Measurements from ENCODE around the gene TWF2.
"Not testable (repeated sequence)": the region's sequence is repeated elsewhere in the genome, so short reads cannot be mapped to it uniquely, and the experiment has no call there.

TWF2 gene

DNA sequence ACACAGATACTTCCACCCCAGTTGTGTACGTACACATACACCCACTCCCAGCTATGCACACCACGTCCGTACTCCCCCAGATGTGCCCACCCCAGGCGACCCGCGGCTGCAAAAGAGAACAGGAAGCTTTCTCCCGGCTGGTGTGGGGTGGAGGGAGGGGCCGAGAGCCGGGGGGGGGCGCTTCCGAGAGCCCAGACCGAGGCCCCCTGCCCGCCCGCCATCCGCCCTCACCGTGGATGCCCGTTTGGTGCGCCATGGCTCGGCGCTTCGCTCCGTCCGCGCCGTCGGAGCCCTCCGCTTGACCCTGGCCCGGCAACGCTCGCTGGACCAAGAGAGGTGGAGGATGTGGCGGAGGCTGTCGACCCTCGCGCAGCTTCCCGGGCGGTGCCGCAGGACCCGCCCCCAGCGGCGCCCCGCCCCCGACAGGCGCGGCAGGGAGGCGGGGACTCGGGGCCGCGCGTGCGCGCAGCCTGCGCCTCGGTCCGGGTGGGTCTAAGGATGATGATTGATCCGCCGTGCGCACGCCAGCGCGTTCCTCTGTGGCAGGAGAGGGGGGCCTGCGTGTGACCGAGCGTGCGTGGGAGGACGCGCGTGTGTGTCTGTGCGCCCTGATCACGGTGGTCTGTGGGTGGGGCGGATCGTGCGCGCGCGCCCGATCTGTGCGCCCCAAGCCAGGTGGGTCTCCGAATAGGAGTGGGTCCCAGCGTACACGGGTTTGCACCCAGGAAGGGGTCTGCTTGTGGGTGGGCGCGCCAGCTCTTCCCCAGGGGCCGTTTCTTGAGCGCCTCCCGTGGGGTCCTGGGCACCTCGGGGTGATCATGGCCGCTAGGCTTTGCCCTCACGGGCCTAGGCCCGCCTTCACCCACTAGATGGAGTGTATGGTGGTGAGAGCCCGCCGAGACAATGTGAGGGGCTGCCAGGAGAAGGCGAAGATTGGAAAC, at the start of gene TWF2:
TSS of gene TWF2 (minus strand) at position 398 of the 941 bp plus-strand sequence. CDS start at position 256, 142 bp downstream.
- DNase-seq: peak; percentile 79

DNA sequence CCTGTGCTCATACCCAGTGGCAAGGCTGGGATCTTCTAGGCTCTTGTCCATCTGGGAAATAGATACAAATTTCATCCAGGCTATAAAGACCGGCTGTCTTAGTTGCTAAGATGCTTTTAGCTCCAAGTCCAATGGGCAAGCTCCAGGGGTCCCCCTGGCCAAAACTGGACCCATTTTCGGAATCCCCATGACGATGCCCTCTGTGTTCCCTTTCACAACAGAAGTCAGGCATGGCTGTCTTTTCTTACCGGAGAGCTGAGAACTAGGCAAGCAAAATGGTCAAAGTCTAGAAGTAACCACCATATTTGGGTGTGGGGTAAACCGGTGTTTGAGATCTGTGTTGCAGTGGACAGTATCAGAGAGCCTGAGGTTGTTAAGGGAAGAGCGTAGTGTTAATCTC, 49.7 kb upstream of the TWF2 start:
- DNase-seq: no peak

DNA sequence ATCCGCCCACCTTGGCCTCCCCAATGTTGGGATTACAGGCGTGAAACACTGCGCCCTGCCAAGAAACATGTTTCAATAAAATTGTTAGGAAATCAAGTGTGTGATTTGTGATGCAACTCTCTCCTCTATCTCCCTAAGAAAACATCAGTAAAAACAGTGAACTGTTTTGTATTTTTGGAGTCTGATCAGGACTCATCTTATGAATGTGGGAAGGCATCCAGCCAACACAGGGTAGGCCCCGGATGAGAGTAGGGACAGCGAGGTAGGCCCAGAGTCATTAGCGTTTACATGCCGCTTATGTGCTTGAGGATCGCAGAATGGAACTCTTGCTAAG, 47.8 kb upstream of the TWF2 start:
- DNase-seq: no peak

DNA sequence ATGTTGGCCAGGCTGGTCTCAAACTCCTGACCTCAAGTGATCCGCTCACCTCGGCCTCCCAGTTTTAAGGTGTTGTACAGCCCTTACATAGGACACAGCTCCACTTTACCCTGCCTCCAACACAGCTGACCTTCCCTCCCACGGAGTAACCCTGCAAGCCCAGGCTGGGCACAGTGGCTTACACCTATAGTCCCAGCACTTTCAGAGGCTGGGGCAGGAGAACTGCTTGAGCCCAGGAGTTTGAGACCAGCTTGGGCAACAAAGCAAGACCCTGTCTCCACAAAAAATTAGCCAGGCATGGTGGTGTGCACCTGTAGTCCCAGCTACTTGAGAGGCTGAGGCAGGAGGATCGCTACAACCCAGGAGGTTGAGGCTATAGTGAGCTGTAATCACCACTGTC, 45.1 kb upstream of the TWF2 start:
- DNase-seq: not testable (repeated sequence)

DNA sequence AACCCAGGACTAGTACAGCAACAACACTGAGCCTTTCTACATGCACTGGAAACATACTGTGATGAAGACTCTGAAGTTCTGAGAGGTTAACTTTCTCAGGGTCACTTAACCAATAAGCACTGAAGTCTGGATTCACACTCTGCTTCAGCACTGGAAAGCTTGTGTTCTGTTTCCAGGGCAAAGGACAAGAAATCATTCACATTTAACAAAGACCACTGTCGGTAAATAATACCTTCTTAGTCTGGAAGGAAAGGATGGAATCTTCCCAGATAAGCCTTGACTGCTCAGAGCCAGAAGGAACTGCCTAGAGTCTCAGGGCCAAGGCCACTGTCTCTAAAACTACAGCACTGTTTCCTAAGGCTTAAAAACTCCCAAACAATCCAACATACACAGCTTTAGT, 44.3 kb upstream of the TWF2 start:
- no peak for DNase-seq

DNA sequence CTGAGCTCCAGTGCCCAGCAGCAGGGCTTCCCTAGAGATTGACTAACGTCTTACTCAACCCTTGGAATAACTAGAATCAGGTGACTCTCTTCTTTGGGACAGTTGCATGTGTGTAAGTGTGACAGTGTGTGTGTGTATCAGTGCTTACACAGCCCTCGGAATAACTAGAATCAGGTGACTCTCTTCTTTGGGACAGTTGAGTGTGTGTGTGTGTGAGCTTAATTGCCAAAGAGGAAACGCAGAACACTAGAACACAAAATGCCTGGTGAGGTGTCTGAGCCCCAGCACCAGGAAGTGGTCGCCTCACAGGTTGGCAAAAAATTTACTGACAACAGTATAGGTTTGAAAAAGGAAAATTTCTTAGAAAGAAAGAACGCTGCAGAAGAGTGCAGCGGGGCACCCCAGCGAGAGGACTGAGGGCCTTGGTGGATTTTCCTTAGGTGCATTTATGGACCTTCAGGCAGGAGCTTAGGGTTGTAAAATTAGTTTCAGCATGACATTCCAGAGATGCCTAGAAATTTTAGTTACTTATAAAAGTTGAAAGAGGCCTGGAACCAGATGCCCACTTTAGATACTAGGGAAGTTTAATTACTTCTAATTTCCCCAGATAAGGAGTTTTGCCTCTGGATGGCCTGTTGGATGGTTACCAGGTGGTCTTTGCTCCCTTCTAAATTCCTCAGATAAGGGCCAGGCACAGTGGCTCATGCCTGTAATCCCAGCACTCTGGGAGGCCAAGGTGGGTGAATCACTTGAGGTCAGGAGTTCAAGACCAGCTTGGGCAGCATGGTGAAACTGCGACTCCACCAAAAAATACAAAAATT, 43.2 kb upstream of the TWF2 start:
- DNase-seq: peak; percentile 32

DNA sequence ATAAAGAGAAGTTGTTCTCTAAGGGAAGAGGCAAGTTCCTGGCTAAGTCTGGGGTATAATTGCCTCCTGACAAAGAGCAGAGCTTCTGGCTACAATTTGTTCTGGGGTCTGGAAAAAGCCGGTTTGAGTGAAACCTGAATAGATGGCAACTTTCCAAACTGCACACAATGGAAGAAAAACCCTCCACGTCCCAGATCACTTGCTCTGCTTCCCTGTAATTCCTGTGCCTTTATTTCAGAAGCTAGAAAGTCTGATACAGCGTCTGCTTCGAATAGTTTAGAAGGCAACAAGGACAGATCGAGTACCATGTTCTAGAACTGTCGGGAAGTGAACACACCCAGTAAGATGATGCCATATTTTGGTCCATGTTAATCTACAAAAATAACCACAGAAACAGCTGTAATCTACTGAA, 41.1 kb upstream of the TWF2 start:
- DNase-seq: no peak

GRCh38 chr3:52279596-52279995, 40.6 kb upstream of the TWF2 start:
- DNase-seq: no peak

GRCh38 chr3:52278510-52279069, 39.6 kb upstream of the TWF2 start, which contains the start of gene WDR82:
Gene WDR82 (minus strand): TSS chr3:52278649. CDS start chr3:52278361, 288 bp downstream.
- peak; percentile 98 for DNase-seq

- DNase-seq: peak; percentile 56
Observed at GRCh38 chr3:52277972-52278509, 39.1 kb upstream of the TWF2 start.

- DNase-seq: peak; percentile 63
Observed at GRCh38 chr3:52277071-52277964, 38.4 kb upstream of the TWF2 start.

GRCh38 chr3:52274781-52275180, 35.8 kb upstream of the TWF2 start:
- not testable (repeated sequence) for DNase-seq

GRCh38 chr3:52272831-52273230, 33.9 kb upstream of the TWF2 start:
- DNase-seq: no peak

DNA sequence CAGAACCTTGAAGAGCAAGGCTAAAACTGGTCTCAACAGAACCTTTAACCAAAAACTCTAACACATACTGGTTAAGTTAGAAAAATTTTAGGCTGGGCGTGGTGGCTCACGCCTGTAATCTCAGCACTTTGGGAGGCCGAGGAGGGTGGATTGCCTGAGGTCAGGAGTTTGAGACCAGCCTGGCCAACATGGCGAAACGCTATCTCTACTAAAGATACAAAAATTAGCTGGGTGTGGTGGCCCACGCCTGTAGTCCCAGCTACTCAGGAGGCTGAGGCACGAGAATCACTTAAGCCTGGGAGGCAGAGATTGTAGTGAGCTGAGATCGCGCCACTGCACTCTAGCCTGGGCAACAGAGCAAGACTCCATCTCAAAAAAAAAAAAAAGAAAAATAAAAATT, 33.2 kb upstream of the TWF2 start:
- not testable (repeated sequence) for DNase-seq

DNA sequence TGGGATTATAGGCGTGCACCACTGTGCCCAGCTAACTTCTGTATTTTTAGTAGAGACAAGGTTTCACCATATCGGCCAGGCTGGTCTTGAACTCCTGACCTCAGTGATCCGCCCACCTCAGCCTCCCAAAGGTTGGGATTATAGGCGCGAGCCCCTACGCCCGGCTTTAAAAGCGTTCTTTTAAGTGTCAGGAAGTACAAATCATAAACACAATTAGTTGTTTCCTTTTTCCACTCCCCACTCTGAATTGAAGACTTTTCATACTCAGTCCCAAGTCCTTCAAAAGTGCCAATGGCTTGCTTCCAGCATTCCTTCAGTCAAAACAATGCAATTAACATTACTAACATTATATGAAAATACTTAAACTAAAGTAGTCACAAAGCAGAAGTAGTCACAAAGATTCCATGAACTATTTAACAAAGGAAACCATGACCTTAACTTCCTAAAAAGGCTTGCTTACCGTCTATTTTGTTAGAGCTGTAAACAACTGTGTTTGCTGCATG, 31.3 kb upstream of the TWF2 start:
- DNase-seq: no peak

- DNase-seq: no peak
Observed at GRCh38 chr3:52269776-52270175, 30.8 kb upstream of the TWF2 start.

DNA sequence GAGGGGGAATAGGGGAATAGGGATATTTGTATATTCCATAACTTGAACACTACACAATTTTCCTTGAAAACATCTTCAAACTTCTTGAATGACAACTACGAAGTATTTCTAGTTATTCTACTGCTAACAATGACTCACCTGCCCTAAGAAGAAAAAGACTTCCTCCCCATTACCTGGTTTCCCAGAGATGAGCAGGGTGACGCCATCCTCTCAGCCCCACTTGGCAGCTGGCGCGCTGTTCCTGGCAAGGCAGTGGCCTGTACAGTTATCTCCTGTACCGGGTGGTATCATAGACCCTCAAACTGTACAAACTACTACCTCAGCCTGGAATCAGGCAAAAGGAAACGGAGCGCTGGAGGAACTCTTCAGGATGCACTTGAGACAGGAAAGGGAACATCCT, 29.1 kb upstream of the TWF2 start:
- peak; percentile 55 for DNase-seq

DNA sequence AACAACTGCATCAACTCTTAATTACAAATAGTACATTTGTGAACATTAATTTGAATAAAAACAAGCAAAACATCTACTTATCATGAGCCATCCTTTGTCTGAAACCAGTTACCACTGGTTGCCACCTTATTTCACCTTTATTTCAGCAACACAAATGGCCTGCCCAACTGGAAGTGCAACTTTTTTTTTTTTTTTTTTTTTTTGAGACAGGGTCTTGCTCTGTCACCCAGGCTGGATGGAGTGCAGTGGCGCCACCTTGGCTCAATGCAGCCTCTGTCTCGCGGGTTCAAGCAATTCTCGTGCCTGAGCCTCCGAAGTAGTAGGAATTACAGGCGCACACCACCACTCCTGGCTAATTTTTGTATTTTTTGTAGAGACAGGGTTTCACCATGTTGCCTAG, 26.4 kb upstream of the TWF2 start:
- no peak for DNase-seq

DNA sequence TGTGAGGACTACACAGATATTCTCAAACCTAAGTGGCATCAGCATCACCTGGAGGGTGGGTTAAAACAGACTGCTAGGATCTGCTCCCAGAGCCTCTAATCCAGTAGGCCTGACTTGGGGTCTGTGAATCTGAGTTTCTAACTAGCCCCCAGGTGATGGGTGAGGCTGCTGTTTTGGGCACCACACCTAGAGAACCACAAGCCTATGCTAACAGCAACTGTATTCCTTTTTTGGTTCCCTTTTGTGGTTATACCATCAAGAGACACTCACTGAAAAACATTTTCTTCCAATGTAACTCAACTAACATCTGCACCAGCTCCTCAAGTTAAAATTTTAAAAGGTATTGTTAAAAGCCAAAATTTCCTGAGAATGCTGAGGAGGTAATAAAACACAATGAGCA, 23.5 kb upstream of the TWF2 start:
- no peak for DNase-seq

- no peak for DNase-seq
Observed at GRCh38 chr3:52259448-52259847, 20.5 kb upstream of the TWF2 start.

DNA sequence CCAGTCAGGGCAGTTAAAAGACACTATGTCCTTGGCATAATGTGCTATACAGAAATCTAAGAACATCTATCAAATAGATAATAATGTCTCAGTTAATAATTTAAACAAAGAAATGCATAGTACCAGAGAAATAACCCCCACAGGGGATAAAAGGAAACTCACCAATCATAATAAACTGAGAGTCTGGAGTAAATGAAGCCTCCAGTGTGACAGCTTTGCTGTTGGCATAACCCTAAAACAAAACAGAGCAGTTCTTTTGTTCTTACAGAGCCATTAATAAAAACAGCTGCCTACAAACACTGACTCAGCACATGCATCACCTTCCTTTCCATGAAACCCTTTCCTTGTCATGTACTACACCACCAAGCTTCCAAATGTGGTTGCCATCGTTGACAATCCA, 20.1 kb upstream of the TWF2 start:
- no peak for DNase-seq

DNA sequence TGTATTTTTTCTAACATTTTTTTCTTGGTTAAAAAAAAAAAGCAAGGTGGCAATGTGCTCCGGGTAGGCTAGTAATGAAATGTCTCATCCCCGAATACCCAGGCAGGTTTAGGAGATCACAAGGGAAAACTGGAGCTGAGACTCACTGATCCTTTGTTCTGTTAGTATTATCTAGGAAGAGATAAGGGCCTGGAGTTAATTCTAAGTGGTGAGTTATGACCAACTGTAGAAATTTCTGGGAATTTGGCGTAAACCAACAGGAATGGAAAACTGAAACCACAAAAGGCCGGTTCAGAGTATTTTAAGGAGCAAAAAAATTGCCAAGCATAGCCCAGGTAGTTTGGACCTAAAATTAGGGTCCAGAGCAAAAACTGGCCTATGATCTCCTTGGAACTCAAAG, 19.0 kb upstream of the TWF2 start:
- no peak for DNase-seq
